ENCODE results near the gene CORO1C. TPM values are rescaled to one million over a fixed set of nuclear protein-coding genes. Genes with fewer than 3 reads are reported as not detected.

The CORO1C gene
- polyA plus RNA-seq, 1 experiment: 596 TPM

GRCh38 chr12:108653082-108653516 lies 78.2 kb downstream of the CORO1C start:
- ChIA-PET POLR2A (no interaction called here), CTCF (interaction anchor here (0.7 to 2.2 kb wide), 7 partner anchors 9 to 408 kb away, joined by 3 to 9 read pairs (median 4); no protein-coding TSS in a partner anchor)
- no peak for DNase-seq (ENCODE audit: low read depth, low spot score)
- TF ChIP-seq, protein P1, sequence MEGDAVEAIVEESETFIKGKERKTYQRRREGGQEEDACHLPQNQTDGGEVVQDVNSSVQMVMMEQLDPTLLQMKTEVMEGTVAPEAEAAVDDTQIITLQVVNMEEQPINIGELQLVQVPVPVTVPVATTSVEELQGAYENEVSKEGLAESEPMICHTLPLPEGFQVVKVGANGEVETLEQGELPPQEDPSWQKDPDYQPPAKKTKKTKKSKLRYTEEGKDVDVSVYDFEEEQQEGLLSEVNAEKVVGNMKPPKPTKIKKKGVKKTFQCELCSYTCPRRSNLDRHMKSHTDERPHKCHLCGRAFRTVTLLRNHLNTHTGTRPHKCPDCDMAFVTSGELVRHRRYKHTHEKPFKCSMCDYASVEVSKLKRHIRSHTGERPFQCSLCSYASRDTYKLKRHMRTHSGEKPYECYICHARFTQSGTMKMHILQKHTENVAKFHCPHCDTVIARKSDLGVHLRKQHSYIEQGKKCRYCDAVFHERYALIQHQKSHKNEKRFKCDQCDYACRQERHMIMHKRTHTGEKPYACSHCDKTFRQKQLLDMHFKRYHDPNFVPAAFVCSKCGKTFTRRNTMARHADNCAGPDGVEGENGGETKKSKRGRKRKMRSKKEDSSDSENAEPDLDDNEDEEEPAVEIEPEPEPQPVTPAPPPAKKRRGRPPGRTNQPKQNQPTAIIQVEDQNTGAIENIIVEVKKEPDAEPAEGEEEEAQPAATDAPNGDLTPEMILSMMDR (IDR thresholded peaks at IDR 0.05; ENCODE audit: low read depth, low read length): no peak
- no peaks in the 10 kb centered on the region for H3K27me3 ChIP-seq (ENCODE audit: control insufficient read depth, insufficient read depth, low read length)
- no peak overlapping the region for H3K4me3 ChIP-seq (ENCODE audit: low read depth, low read length)
- no peaks in the 10 kb centered on the region for H3K9me3 ChIP-seq (ENCODE audit: control insufficient read depth, insufficient read depth, low read length)
- H3K27ac ChIP-seq (ENCODE audit: low read depth, low read length): no peak overlapping the region

GRCh38 chr12:108650083-108650482 lies 81.2 kb downstream of the CORO1C start:
- TF ChIP-seq, protein P1 (IDR thresholded peaks at IDR 0.05; ENCODE audit: low read depth, low read length): no peak
- H3K27ac ChIP-seq (ENCODE audit: low read depth, low read length): peak overlapping the region; percentile 68
- CTCF ChIA-PET: interaction anchor here (0.5 to 3.7 kb wide), 6 partner anchors 10 to 154 kb away, joined by 3 to 18 read pairs (median 6); no protein-coding TSS in a partner anchor

DNA sequence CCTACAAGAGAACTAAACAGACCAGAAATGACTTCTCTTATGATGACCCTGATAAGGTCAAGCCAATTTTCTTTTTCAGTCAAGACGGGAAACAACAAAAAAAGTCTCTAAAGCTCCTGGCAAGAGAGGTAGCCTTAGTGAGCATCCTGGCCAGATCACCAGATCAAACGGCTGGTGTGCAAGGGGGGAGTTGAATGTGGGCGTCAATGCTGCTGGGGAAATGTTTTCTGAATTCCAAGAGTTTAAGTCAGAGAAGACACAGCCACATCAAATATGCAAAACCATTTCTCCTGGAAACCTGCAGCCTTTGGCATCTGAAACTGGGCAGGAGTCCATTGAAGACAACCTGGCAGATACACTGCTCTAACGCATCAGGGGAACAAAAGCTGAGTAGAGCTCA lies 81.6 kb downstream of the CORO1C start:
- DNase-seq (ENCODE audit: low read depth, low spot score): peak; percentile 78
- H3K27ac ChIP-seq (ENCODE audit: low read depth, low read length): peak overlapping the region; percentile 68
- H3K9me3 ChIP-seq (ENCODE audit: control insufficient read depth, insufficient read depth, low read length): no peaks in the 10 kb centered on the region
- POLR2A ChIA-PET: interaction anchor here (0.6 to 1.5 kb wide), 9 partner anchors 8 to 154 kb away, joined by 3 to 12 read pairs (median 5); no protein-coding TSS in a partner anchor
- H3K4me3 ChIP-seq (ENCODE audit: low read depth, low read length): no peak overlapping the region
- no peaks in the 10 kb centered on the region for H3K27me3 ChIP-seq (ENCODE audit: control insufficient read depth, insufficient read depth, low read length)
- TF ChIP-seq, protein P1 (IDR thresholded peaks at IDR 0.05; ENCODE audit: low read depth, low read length): no peak
- CTCF ChIA-PET: interaction anchor here (0.7 to 3.7 kb wide), 6 partner anchors 10 to 154 kb away, joined by 3 to 18 read pairs (median 6); no protein-coding TSS in a partner anchor

More at GRCh38 chr12:108650083-108650482, 81.2 kb downstream of the CORO1C start:
- Histone ChIP-seq H3K4me3 (ENCODE audit: low read depth, low read length) (no peak overlapping the region), H3K9me3 (ENCODE audit: control insufficient read depth, insufficient read depth, low read length) (no peaks in the 10 kb centered on the region), H3K27me3 (ENCODE audit: control insufficient read depth, insufficient read depth, low read length) (no peaks in the 10 kb centered on the region)
- POLR2A ChIA-PET: interaction anchor here (0.6 to 1.5 kb wide), 10 partner anchors 8 to 152 kb away, joined by 3 to 12 read pairs (median 6); no protein-coding TSS in a partner anchor
- no peak for DNase-seq (ENCODE audit: low read depth, low spot score)

- no peaks in the 10 kb centered on the region for H3K9me3 ChIP-seq (ENCODE audit: control insufficient read depth, insufficient read depth, low read length)
- DNase-seq (ENCODE audit: low read depth, low spot score): no peak
- CTCF ChIA-PET: interaction anchor here (0.7 to 3.7 kb wide), 4 partner anchors 15 to 155 kb away, joined by 3 to 18 read pairs (median 12); no protein-coding TSS in a partner anchor
- POLR2A ChIA-PET: interaction anchor here (0.6 to 1.5 kb wide), 5 partner anchors 8 to 154 kb away, joined by 3 to 6 read pairs (median 5); no protein-coding TSS in a partner anchor
- peak overlapping the region; percentile 25 for H3K27ac ChIP-seq (ENCODE audit: low read depth, low read length)
- TF ChIP-seq, protein P1 (IDR thresholded peaks at IDR 0.05; ENCODE audit: low read depth, low read length): no peak
- no peaks in the 10 kb centered on the region for H3K27me3 ChIP-seq (ENCODE audit: control insufficient read depth, insufficient read depth, low read length)
- no peak overlapping the region for H3K4me3 ChIP-seq (ENCODE audit: low read depth, low read length)
Observed at GRCh38 chr12:108649126-108649525, 82.2 kb downstream of the CORO1C start.

GRCh38 chr12:108648371-108648770 lies 82.9 kb downstream of the CORO1C start:
- no peak overlapping the region for H3K4me3 ChIP-seq (ENCODE audit: low read depth, low read length)
- POLR2A ChIA-PET: no interaction called here

More at GRCh38 chr12:108648371-108648770, 82.9 kb downstream of the CORO1C start:
- peak overlapping the region; percentile 68 for H3K27ac ChIP-seq (ENCODE audit: low read depth, low read length)
- TF ChIP-seq, protein P1 (IDR thresholded peaks at IDR 0.05; ENCODE audit: low read depth, low read length): no peak
- CTCF ChIA-PET: interaction anchor here (3.7 kb wide), 1 partner anchor 16 kb away, joined by 18 read pairs; no protein-coding TSS in a partner anchor
- no peak for DNase-seq (ENCODE audit: low read depth, low spot score)
- H3K27me3 ChIP-seq (ENCODE audit: control insufficient read depth, insufficient read depth, low read length): no peaks in the 10 kb centered on the region
- no peaks in the 10 kb centered on the region for H3K9me3 ChIP-seq (ENCODE audit: control insufficient read depth, insufficient read depth, low read length)

Data from AG04450 (cell line).